Measurements from ENCODE around the gene NEUROG1.

- TF ChIP-seq CTCF (IDR thresholded peaks at IDR 0.05) (no peak), POLR2A (IDR thresholded peaks at IDR 0.05) (no peak)
Measured at GRCh38 chr5:135487037-135487395, 48.7 kb downstream of the NEUROG1 start.

Measured in body of pancreas (tissue), 4 donors.